ENCODE measurements around the gene ODAM.

The ODAM gene

GRCh38 chr4:70195425-70195824 lies at the start of gene ODAM:
Gene ODAM, plus strand, starts transcription at chr4:70195725. Its CDS starts 819 bp downstream, at chr4:70196544.
- no peaks in the 10 kb centered on the region for H3K36me3 Mint-ChIP-seq (ENCODE audit: low read depth)
- no peaks in the 10 kb centered on the region for H3K9me3 Mint-ChIP-seq
- no peaks in the 10 kb centered on the region for H3K27me3 Mint-ChIP-seq
- no peaks in the 10 kb centered on the region for H3K4me1 Mint-ChIP-seq (ENCODE audit: low read depth)
- no peak within 1 kb of the TSS for H3K4me3 Mint-ChIP-seq
- no peak within 1 kb of the TSS for H3K27ac Mint-ChIP-seq

DNA sequence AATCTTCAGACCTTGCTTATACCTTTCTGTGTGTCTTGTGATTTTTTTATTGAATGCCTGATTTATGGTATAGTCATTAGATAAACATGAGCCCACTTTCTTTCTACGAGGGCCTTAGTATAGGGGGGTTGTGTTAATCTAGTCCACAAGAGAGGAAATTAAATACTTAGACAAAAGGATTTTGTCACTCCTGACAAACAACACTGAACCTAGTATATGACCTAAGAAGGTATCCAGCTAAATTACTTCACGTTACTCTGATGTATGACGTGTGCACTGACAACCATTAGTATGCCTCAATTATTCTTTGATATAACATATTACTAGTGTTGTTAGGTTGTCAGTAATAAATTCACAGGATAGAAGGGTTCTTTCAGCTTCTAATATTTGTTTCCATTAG lies 44.3 kb upstream of the ODAM start:
- Mint-ChIP-seq H3K36me3 (ENCODE audit: low read depth) (no peaks in the 10 kb centered on the region), H3K27me3 (no peaks in the 10 kb centered on the region), H3K4me3 (no peak overlapping the region), H3K4me1 (ENCODE audit: low read depth) (no peaks in the 10 kb centered on the region), H3K9me3 (no peaks in the 10 kb centered on the region), H3K27ac (no peak overlapping the region)

DNA sequence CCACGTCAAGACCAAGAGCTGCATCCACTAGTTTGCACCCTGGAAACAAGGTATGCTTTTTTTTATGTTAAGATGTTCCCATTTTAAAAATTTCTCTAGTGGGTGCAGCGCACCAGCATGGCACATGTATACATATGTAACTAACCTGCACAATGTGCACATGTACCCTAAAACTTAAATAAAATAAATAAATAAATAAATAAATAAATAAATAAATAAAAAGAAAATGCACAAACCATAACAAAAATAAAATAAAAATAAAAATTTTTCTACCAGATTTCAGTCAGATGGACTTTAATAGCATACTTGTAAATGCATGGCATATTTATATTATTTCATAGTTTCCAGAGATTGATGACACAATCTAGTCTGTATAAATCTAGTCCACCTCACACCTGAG lies 43.4 kb upstream of the ODAM start:
- Mint-ChIP-seq H3K36me3 (ENCODE audit: low read depth) (no peaks in the 10 kb centered on the region), H3K4me3 (no peak overlapping the region), H3K27ac (no peak overlapping the region)

DNA sequence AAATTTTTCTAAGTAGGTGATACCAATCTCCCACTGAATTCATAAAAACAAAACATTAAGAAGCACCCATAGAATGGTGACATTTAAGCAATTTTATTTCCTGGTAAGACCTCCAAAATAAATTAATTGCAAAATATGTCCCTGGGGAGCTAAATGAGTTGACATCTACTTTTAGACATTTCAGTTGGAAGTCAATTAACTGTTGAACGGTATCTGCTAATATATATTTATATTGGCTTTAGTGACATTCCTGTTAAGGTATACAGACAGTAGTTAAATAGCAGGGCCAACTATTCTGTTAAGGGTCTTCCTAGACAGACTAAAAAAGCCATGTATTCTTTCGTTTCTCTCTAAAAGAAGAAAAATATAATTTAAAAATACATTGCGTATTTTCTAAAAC lies 41.6 kb upstream of the ODAM start, which contains the start of gene PRR27:
PRR27 (plus strand) TSS at position 301 of the 400 bp plus-strand sequence. CDS start 139 bp downstream, outside the sequence.
- Mint-ChIP-seq H3K9me3 (no peaks in the 10 kb centered on the region), H3K27me3 (no peaks in the 10 kb centered on the region), H3K4me3 (no peak within 1 kb of the TSS), H3K27ac (no peak within 1 kb of the TSS), H3K4me1 (ENCODE audit: low read depth) (no peaks in the 10 kb centered on the region), H3K36me3 (ENCODE audit: low read depth) (no peaks in the 10 kb centered on the region)

More for the DNA sequence above, 43.4 kb upstream of the ODAM start:
- Mint-ChIP-seq H3K4me1 (ENCODE audit: low read depth) (no peaks in the 10 kb centered on the region), H3K27me3 (no peaks in the 10 kb centered on the region), H3K9me3 (no peaks in the 10 kb centered on the region)

GRCh38 chr4:70158576-70158975 lies 36.9 kb upstream of the ODAM start:
- H3K27me3 Mint-ChIP-seq, result no peaks in the 10 kb centered on the region
- H3K36me3 Mint-ChIP-seq (ENCODE audit: low read depth), result no peaks in the 10 kb centered on the region
- H3K4me1 Mint-ChIP-seq (ENCODE audit: low read depth), result no peaks in the 10 kb centered on the region
- no peaks in the 10 kb centered on the region for H3K9me3 Mint-ChIP-seq
- no peak overlapping the region for H3K27ac Mint-ChIP-seq
- H3K4me3 Mint-ChIP-seq, result no peak overlapping the region

- Mint-ChIP-seq H3K9me3 (no peaks in the 10 kb centered on the region), H3K4me1 (ENCODE audit: low read depth) (no peaks in the 10 kb centered on the region), H3K27me3 (no peaks in the 10 kb centered on the region), H3K4me3 (no peak overlapping the region), H3K27ac (no peak overlapping the region), H3K36me3 (ENCODE audit: low read depth) (no peaks in the 10 kb centered on the region)
These were observed 18.4 kb upstream of the ODAM start for GRCh38 chr4:70177090-70177489.

DNA sequence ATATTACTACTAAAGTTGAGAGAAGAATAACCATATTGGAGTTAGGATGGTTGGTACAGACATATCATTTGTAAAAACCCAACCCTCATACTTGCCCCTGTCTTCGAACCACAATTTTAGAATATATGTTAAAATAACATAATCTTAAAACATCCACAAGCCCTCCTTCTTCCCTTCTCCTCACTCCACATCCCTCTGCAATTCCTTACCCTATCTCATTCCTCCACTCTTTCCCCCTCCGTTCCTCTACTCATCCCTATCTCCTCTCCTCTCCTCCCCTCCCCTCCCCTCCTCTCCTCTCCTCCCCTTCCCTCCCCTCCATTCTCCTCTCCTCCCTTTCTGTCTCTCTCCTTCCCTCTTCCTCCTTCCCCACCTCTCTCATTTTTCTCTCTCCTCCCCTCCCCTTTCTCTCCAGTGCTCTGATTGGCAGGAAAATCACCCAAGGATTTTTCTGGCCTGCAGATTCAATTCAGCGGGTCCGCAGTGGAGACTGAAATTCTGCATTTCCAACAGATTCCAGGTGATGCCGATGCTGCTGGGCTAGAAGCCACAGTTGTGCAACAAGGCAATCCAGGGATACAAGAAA lies 17.4 kb upstream of the ODAM start:
- H3K27me3 Mint-ChIP-seq, result no peaks in the 10 kb centered on the region
- H3K27ac Mint-ChIP-seq, result no peak overlapping the region

DNA sequence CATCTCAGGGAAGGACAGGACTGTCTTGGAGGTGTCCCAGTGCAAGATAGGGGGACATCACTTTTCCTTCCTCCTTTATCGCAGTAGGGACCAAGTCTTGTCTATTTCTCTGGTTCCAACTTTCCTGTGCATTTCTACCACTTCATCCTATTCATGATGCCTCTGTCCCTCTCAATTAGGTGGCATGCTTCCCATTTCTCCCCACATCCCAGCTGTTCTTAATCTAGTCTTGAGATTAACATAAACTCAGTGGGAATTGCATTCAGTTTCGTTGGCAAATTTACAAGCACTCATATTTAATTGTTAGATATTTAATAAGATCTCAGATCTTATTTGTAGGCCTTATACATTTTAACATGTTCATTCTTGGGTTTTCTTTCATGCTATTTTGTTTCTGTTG lies 15.7 kb upstream of the ODAM start:
- Mint-ChIP-seq H3K4me1 (ENCODE audit: low read depth) (no peaks in the 10 kb centered on the region), H3K4me3 (no peak overlapping the region), H3K27ac (no peak overlapping the region), H3K9me3 (no peaks in the 10 kb centered on the region), H3K36me3 (ENCODE audit: low read depth) (no peaks in the 10 kb centered on the region), H3K27me3 (no peaks in the 10 kb centered on the region)

More for the DNA sequence above, 17.4 kb upstream of the ODAM start:
- Mint-ChIP-seq H3K9me3 (no peaks in the 10 kb centered on the region), H3K4me3 (no peak overlapping the region), H3K4me1 (ENCODE audit: low read depth) (no peaks in the 10 kb centered on the region), H3K36me3 (ENCODE audit: low read depth) (no peaks in the 10 kb centered on the region)

DNA sequence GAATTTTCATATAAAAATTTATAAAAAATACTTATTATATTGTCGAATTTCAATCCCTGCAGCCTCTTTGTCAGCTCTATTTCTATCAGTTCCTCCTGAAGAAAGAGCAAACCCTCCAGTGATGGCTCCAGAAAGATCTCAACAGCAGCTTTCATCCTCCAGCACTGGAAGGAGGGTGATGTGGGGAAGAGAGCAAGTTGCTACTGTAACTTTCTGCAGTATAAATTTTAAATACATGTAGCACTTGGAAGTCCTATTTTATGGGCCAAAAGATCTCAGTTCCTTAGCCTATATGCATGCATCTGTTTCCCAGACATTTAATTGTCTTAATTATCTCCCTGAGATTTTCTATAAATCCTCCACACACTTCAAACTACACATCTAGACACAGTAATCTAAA lies 13.7 kb upstream of the ODAM start:
- Mint-ChIP-seq H3K27ac (no peak overlapping the region), H3K27me3 (peaks cover 3% of the 10 kb centered on the region), H3K4me1 (ENCODE audit: low read depth) (no peaks in the 10 kb centered on the region), H3K4me3 (no peak overlapping the region), H3K9me3 (no peaks in the 10 kb centered on the region), H3K36me3 (ENCODE audit: low read depth) (no peaks in the 10 kb centered on the region)

DNA sequence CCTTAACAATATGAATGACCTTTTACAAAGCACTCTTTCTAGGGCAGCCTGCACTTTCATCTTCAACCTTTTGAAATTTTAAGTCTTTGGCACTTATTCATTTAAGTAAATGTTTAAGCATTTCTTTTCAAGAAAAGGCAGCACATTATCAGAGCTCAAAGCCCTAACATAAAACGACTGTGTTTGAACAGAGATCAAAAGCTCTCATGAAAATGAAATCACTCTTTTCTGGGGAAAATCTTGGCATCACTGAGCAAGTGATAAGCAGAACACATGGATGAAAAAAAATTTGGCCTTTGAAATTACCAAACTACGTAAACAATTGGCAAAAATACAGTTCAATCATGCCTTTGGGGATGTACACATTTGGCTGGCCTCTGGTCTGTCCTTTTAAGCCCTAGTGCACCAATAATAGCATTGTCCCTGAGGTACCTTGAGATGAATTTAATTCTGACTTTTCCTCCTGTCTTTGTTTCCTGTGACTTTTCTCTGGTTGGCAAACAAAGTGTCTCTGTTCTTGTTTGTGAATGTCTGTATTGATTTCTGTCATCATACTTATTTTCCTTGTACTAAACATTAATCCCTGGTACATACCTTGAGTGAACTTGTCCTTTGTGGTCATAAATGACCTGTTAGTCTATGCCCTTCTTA lies 12.9 kb upstream of the ODAM start:
- Mint-ChIP-seq H3K27ac (no peak overlapping the region), H3K9me3 (no peaks in the 10 kb centered on the region), H3K27me3 (peaks cover 3% of the 10 kb centered on the region), H3K4me3 (no peak overlapping the region), H3K4me1 (ENCODE audit: low read depth) (no peaks in the 10 kb centered on the region), H3K36me3 (ENCODE audit: low read depth) (no peaks in the 10 kb centered on the region)

DNA sequence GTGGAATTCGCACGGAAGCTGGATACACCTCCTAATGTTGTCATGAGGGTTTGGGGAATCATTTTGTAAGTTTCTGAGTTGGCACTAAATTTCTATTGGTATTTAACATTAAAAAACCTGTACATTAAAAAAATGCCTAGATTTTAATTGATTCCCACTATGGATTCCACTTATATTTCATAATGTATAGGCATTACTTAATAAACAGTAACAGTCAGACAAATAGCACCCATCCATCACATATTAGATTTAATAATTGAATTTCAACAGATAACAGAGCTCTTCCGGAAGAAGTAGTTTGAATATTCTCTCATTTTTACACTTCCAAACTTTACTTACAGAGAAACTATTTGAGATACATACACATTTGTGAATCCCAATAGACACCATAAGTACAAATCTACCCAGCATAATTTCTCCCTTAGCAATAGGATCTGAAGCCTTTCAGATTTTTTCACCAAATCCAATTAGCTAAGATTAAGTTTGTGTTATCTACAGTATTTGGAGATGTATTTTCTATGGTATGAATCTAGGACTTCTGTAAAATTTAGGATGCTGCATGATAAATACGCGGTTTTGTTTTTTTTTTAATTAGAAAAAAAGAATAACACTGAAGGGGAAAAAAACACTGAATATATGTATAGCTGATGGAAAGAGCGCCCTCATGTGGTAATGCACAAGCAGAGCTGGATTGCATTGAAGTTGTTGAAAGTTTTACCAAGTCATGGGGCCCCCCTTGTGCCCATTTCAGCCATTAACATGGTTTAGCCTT lies 12.2 kb upstream of the ODAM start:
- Mint-ChIP-seq H3K4me3 (no peak overlapping the region), H3K27me3 (peaks cover 3% of the 10 kb centered on the region), H3K9me3 (no peaks in the 10 kb centered on the region), H3K4me1 (ENCODE audit: low read depth) (no peaks in the 10 kb centered on the region), H3K27ac (no peak overlapping the region), H3K36me3 (ENCODE audit: low read depth) (no peaks in the 10 kb centered on the region)

DNA sequence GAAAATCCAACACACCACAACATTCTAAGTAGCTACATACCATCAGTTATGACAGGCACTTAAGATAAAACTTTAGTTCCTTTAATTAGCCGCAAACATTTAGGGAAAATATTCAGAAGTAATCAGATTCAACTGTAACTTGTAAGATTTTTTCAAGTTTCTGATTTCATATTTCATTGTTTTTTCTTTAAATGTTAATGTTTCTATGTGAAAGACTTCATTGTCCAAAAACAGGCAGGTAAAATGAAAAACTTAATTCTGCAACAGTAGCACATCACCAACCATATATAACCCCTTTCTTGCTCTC lies 11.6 kb upstream of the ODAM start:
- Mint-ChIP-seq H3K4me3 (no peak overlapping the region), H3K4me1 (ENCODE audit: low read depth) (no peaks in the 10 kb centered on the region), H3K9me3 (no peaks in the 10 kb centered on the region), H3K27ac (no peak overlapping the region), H3K36me3 (ENCODE audit: low read depth) (no peaks in the 10 kb centered on the region), H3K27me3 (peaks cover 3% of the 10 kb centered on the region)

DNA sequence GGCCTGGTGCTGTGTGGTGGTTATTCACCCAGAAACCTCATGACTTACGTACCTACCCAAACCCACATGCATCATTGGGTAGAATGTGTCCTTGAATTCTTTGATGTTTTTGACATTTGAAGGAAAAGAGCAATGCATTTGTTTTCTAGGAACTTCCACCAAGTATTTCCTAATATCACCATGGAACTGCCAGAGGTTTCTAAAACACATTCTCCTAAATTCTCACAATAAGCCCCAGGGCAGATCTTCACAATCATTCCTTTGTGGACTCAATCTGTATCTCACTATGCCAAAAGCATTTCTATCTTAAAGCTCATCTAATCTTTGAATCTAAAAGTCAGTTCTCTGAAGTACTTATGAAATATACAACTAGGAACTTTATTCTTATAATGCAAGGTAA lies 8.3 kb upstream of the ODAM start:
- H3K9me3 Mint-ChIP-seq, result no peaks in the 10 kb centered on the region
- H3K4me3 Mint-ChIP-seq, result no peak overlapping the region
- no peaks in the 10 kb centered on the region for H3K4me1 Mint-ChIP-seq (ENCODE audit: low read depth)
- peaks cover 3% of the 10 kb centered on the region for H3K27me3 Mint-ChIP-seq
- no peak overlapping the region for H3K27ac Mint-ChIP-seq
- H3K36me3 Mint-ChIP-seq (ENCODE audit: low read depth), result no peaks in the 10 kb centered on the region

GRCh38 chr4:70190579-70190978 lies 4.9 kb upstream of the ODAM start:
- H3K4me1 Mint-ChIP-seq (ENCODE audit: low read depth), result no peaks in the 10 kb centered on the region
- H3K9me3 Mint-ChIP-seq, result no peaks in the 10 kb centered on the region
- H3K4me3 Mint-ChIP-seq, result no peak overlapping the region
- H3K36me3 Mint-ChIP-seq (ENCODE audit: low read depth), result no peaks in the 10 kb centered on the region
- H3K27ac Mint-ChIP-seq, result no peak overlapping the region
- peaks cover 3% of the 10 kb centered on the region for H3K27me3 Mint-ChIP-seq

GRCh38 chr4:70191647-70192046 lies 3.9 kb upstream of the ODAM start:
- H3K27me3 Mint-ChIP-seq, result no peaks in the 10 kb centered on the region
- no peaks in the 10 kb centered on the region for H3K4me1 Mint-ChIP-seq (ENCODE audit: low read depth)
- no peak overlapping the region for H3K4me3 Mint-ChIP-seq
- no peaks in the 10 kb centered on the region for H3K9me3 Mint-ChIP-seq
- H3K27ac Mint-ChIP-seq, result no peak overlapping the region
- H3K36me3 Mint-ChIP-seq (ENCODE audit: low read depth), result no peaks in the 10 kb centered on the region
